Measurements from ENCODE around the gene HNRNPLL. TPM values are rescaled to one million over a fixed set of nuclear protein-coding genes. Genes with fewer than 3 reads are reported as not detected.
A peak's percentile ranks its signal among the peaks of the same experiment; 100 is the strongest.

Gene HNRNPLL
- total and polyA plus RNA-seq, 2 of the 8 experiments (the other 6 are each of a cell fraction or from before 2014, with no cell fraction given), result 18.6 to 69.3 TPM

- no peak for DNase-seq (ENCODE audit: low read depth in 1 of 2, low spot score in 2 of 2)
Observed at GRCh38 chr2:38598200-38598990, 4.3 kb downstream of the HNRNPLL start.

More at GRCh38 chr2:38598200-38598990, 4.3 kb downstream of the HNRNPLL start:
- no peak overlapping the region for H2AK5ac ChIP-seq (ENCODE audit: low read depth, low read length)
- H2BK20ac ChIP-seq (ENCODE audit: low read length), result no peak overlapping the region
- no peaks in the 10 kb centered on the region for H3K36me3 ChIP-seq (ENCODE audit: control insufficient read depth in 2 of 4, insufficient read depth in 4 of 4, low read length in 3 of 4)
- no peak overlapping the region for H2BK12ac ChIP-seq (ENCODE audit: low read depth, low read length)
- H4K8ac ChIP-seq (ENCODE audit: extremely low read depth, insufficient read depth, low read length), result no peak overlapping the region
- no peak overlapping the region for H3K14ac ChIP-seq (ENCODE audit: insufficient read length)
- 83% methylated on average over 5 of the region's 5 CpGs; no CpG with 5 or more reads in 1 of the 2 experiments for WGBS, 2 experiments (ENCODE audit: extremely low coverage in 1 of 2, insufficient coverage in 1 of 2, insufficient read length in 1 of 2, insufficient replicate concordance in 2 of 2, low coverage in 1 of 2, low lambda C conversion rate in 2 of 2, missing lambda C conversion rate in 1 of 2)
- peaks cover 4% of the 10 kb centered on the region; the same call in 1 of the 2 replicates for H3K23me2 ChIP-seq (ENCODE audit: low read depth, low read length)
- H2BK120ac ChIP-seq (replicated peaks; ENCODE audit: low read depth, low read length), result no peak overlapping the region
- H4K91ac ChIP-seq (replicated peaks; ENCODE audit: insufficient read length, low read length), result no peak overlapping the region
- H3K79me1 ChIP-seq (ENCODE audit: low read depth, low read length), result no peaks in the 10 kb centered on the region; the same call in 1 of the 2 replicates
- H3K18ac ChIP-seq (ENCODE audit: extremely low read depth, low read length), result no peak overlapping the region
- H3K56ac ChIP-seq (replicated peaks; ENCODE audit: insufficient read length, low read depth, low read length), result no peak overlapping the region
- no peaks in the 10 kb centered on the region for H3K9me3 ChIP-seq (ENCODE audit: insufficient read depth in 2 of 2, low read depth in 1 of 2, low read length in 1 of 2)
- H3K23ac ChIP-seq (ENCODE audit: insufficient read length), result no peak overlapping the region
- no peak overlapping the region for H4K5ac ChIP-seq (ENCODE audit: insufficient read length, low read depth, low read length)
- ChIA-PET POLR2A (ENCODE audit: partially characterized antibody) (interaction anchor here (0.6 to 21.1 kb wide), 5 partner anchors 10 to 145 kb away, joined by 3 to 334 read pairs (median 3); partner anchors contain the start of gene SRSF7), CTCF (ENCODE audit: partially characterized antibody) (interaction anchor here (0.6 to 14.3 kb wide), 5 partner anchors 9 to 144 kb away, joined by 3 to 119 read pairs (median 5); no protein-coding TSS in a partner anchor)
- peak overlapping the region; percentile 40 to 77 for H3K4me2 ChIP-seq (ENCODE audit: insufficient read depth in 1 of 2, low read depth in 2 of 2, low read length in 2 of 2)
- H3K27me3 ChIP-seq (replicated peaks in 1 of 4; ENCODE audit: control insufficient read depth in 3 of 4, extremely low read depth in 1 of 4, insufficient read depth in 3 of 4, low read length in 3 of 4), result no peaks in the 10 kb centered on the region
- no peak overlapping the region for H2BK15ac ChIP-seq (ENCODE audit: low read length)
- H3K27ac ChIP-seq (ENCODE audit: low read depth, low read length), result no peak overlapping the region; the same call in 1 of the 2 replicates
- no peak overlapping the region for H3K4ac ChIP-seq (replicated peaks; ENCODE audit: insufficient read length, low read depth, low read length)
- peaks cover 0 to 6% (median 4%) of the 10 kb centered on the region in 4 experiments; a peak in 4 of 7 replicates for H3K4me1 ChIP-seq (replicated peaks in 1 of 4; ENCODE audit: control insufficient read depth in 3 of 4, insufficient read depth in 4 of 4, low read length in 3 of 4)
- H2BK5ac ChIP-seq (ENCODE audit: low read depth, low read length), result no peak overlapping the region
- H3K79me2 ChIP-seq (ENCODE audit: control insufficient read depth in 1 of 2, insufficient read depth in 2 of 2, low read length in 2 of 2), result peaks cover 24 to 83% of the 10 kb centered on the region in 2 experiments
- no peak for FAIRE-seq
- peaks cover 6 to 20% of the 10 kb centered on the region in 2 experiments for H4K20me1 ChIP-seq (replicated peaks in 1 of 2; ENCODE audit: control insufficient read depth in 1 of 2, insufficient read depth in 2 of 2, low read length in 2 of 2)
- H2AFZ ChIP-seq (ENCODE audit: low read length), result no peak overlapping the region
- TF ChIP-seq ASH2L (IDR thresholded peaks at IDR 0.05; ENCODE audit: low read length) (no peak), ATF2 (IDR thresholded peaks at IDR 0.05; ENCODE audit: low read length) (0 out of 2 replicates have a peak, but pooled peaks have one; percentile 23)
- no peak overlapping the region for H3K9ac ChIP-seq (replicated peaks in 1 of 4; ENCODE audit: extremely low read depth in 1 of 4, low read depth in 3 of 4, low read length in 3 of 4)
- peak overlapping the region in 1 of 4 experiments; percentile 80; a peak in 1 of 8 replicates for H3K4me3 ChIP-seq (ENCODE audit: extremely low read depth in 1 of 4, insufficient read depth in 2 of 4, low read depth in 3 of 4, low read length in 4 of 4)

Data from H1 (cell line).